Effector memory CD8-positive, alpha-beta T cell (primary cell): ENCODE data around the gene PITPNB.

Experiments
- ATAC-seq: fragments of 150-1000 bp; cut with Tn5 transposase; replicated peaks from 2 replicates; pipeline ENCODE4 v1.10.0; 2021; ENCODE audit warnings: mild to moderate bottlenecking, moderate library complexity
- DNase-seq, 3 experiments: peaks; one replicate each; pipeline ENCODE4 v3.0.0; 2021
- H3K27ac Mint-ChIP-seq, 2 donors: one replicate each; pipeline ENCODE4 v1.8.0; 2022; ENCODE audit warnings: mild to moderate bottlenecking in 2 of 2, mixed read lengths in 2 of 2, moderate library complexity in 2 of 2
- H3K27me3 Mint-ChIP-seq, 2 donors: one replicate each; pipeline ENCODE4 v1.8.0; 2022; ENCODE audit warnings: mixed read lengths in 2 of 2
- H3K36me3 Mint-ChIP-seq: one replicate; pipeline ENCODE4 v1.8.0; 2022; ENCODE audit warnings: mild to moderate bottlenecking, moderate library complexity, mixed read lengths; ENCODE audit not compliant: insufficient read depth
- H3K4me1 Mint-ChIP-seq, 2 donors: one replicate each; pipeline ENCODE4 v1.8.0; 2022; ENCODE audit warnings: low read depth in 2 of 2, mixed read lengths in 2 of 2
- H3K4me3 Mint-ChIP-seq, 2 donors: one replicate each; pipeline ENCODE4 v1.8.0; 2022; ENCODE audit warnings: mild to moderate bottlenecking in 2 of 2, mixed read lengths in 2 of 2, moderate library complexity in 2 of 2
- H3K9me3 Mint-ChIP-seq, 2 donors: one replicate each; pipeline ENCODE4 v1.8.0; 2022; ENCODE audit warnings: mixed read lengths in 2 of 2

The PITPNB gene

GRCh38 chr22:27868732-27869282 lies 50.2 kb downstream of the PITPNB start:
- Mint-ChIP-seq H3K27me3 (no peaks in the 10 kb centered on the region), H3K36me3 (peaks cover 43% of the 10 kb centered on the region), H3K4me1 (peaks cover 4 to 22% of the 10 kb centered on the region in 2 donors), H3K9me3 (no peaks in the 10 kb centered on the region), H3K4me3 (no peak overlapping the region), H3K27ac (no peak overlapping the region)
- DNase-seq = no peak
- no peak for ATAC-seq

- no peaks in the 10 kb centered on the region for H3K27me3 Mint-ChIP-seq
- ATAC-seq = no peak
- peaks cover 39% of the 10 kb centered on the region for H3K36me3 Mint-ChIP-seq
- peaks cover 4 to 22% of the 10 kb centered on the region in 2 donors for H3K4me1 Mint-ChIP-seq
- DNase-seq = no peak
- H3K9me3 Mint-ChIP-seq = no peaks in the 10 kb centered on the region
- H3K4me3 Mint-ChIP-seq = no peak overlapping the region
- H3K27ac Mint-ChIP-seq = no peak overlapping the region
Measured at GRCh38 chr22:27867953-27868731, 50.9 kb downstream of the PITPNB start.

- peaks cover 4 to 22% of the 10 kb centered on the region in 2 donors for H3K4me1 Mint-ChIP-seq
- no peak for DNase-seq
- H3K27ac Mint-ChIP-seq = peak overlapping the region; percentile 17 to 62
- H3K4me3 Mint-ChIP-seq = no peak overlapping the region
- H3K27me3 Mint-ChIP-seq = no peaks in the 10 kb centered on the region
- no peak for ATAC-seq
- no peaks in the 10 kb centered on the region for H3K9me3 Mint-ChIP-seq
- H3K36me3 Mint-ChIP-seq = peaks cover 31% of the 10 kb centered on the region
Measured at GRCh38 chr22:27867085-27867952, 51.7 kb downstream of the PITPNB start.

- DNase-seq = no peak
- no peak overlapping the region for H3K4me3 Mint-ChIP-seq
- peak overlapping the region; percentile 17 to 62 for H3K27ac Mint-ChIP-seq
- peaks cover 4 to 21% of the 10 kb centered on the region in 2 donors for H3K4me1 Mint-ChIP-seq
- no peak for ATAC-seq
- H3K27me3 Mint-ChIP-seq = no peaks in the 10 kb centered on the region
- H3K36me3 Mint-ChIP-seq = peaks cover 27% of the 10 kb centered on the region
- H3K9me3 Mint-ChIP-seq = no peaks in the 10 kb centered on the region
Measured at GRCh38 chr22:27866135-27867084, 52.6 kb downstream of the PITPNB start.

- ATAC-seq (no peak), DNase-seq (no peak)
- H3K4me3 Mint-ChIP-seq = no peak overlapping the region
- no peaks in the 10 kb centered on the region for H3K27me3 Mint-ChIP-seq
- H3K36me3 Mint-ChIP-seq = peaks cover 22% of the 10 kb centered on the region
- no peak overlapping the region for H3K27ac Mint-ChIP-seq
- peaks cover 4 to 19% of the 10 kb centered on the region in 2 donors for H3K4me1 Mint-ChIP-seq
- no peaks in the 10 kb centered on the region for H3K9me3 Mint-ChIP-seq
Measured at GRCh38 chr22:27865496-27865895, 53.6 kb downstream of the PITPNB start.

- ATAC-seq (no peak), DNase-seq (no peak)
- Mint-ChIP-seq H3K4me3 (no peak overlapping the region), H3K27me3 (no peaks in the 10 kb centered on the region), H3K9me3 (no peaks in the 10 kb centered on the region), H3K27ac (no peak overlapping the region), H3K4me1 (peaks cover 3 to 16% of the 10 kb centered on the region in 2 donors), H3K36me3 (peaks cover 32% of the 10 kb centered on the region)
Measured at GRCh38 chr22:27863556-27863955, 55.5 kb downstream of the PITPNB start.

GRCh38 chr22:27863001-27863400 lies 56.1 kb downstream of the PITPNB start:
- H3K27me3 Mint-ChIP-seq = no peaks in the 10 kb centered on the region
- H3K27ac Mint-ChIP-seq = no peak overlapping the region
- peaks cover 37% of the 10 kb centered on the region for H3K36me3 Mint-ChIP-seq
- ATAC-seq (no peak), DNase-seq (no peak)
- no peak overlapping the region for H3K4me3 Mint-ChIP-seq
- H3K4me1 Mint-ChIP-seq = peaks cover 3 to 10% of the 10 kb centered on the region in 2 donors
- no peaks in the 10 kb centered on the region for H3K9me3 Mint-ChIP-seq

GRCh38 chr22:27859336-27859735 lies 59.7 kb downstream of the PITPNB start:
- H3K4me3 Mint-ChIP-seq = no peak overlapping the region

GRCh38 chr22:27858626-27859025 lies 60.4 kb downstream of the PITPNB start:
- H3K9me3 Mint-ChIP-seq = no peaks in the 10 kb centered on the region
- H3K4me1 Mint-ChIP-seq = peaks cover under 1 to 13% of the 10 kb centered on the region in 2 donors
- H3K27ac Mint-ChIP-seq = no peak overlapping the region
- H3K36me3 Mint-ChIP-seq = peaks cover 60% of the 10 kb centered on the region
- no peaks in the 10 kb centered on the region for H3K27me3 Mint-ChIP-seq
- H3K4me3 Mint-ChIP-seq = no peak overlapping the region
- DNase-seq (no peak), ATAC-seq (no peak)

More at GRCh38 chr22:27859336-27859735, 59.7 kb downstream of the PITPNB start:
- DNase-seq = no peak
- H3K4me1 Mint-ChIP-seq = peaks cover 0 to 7% of the 10 kb centered on the region in 2 donors
- no peaks in the 10 kb centered on the region for H3K27me3 Mint-ChIP-seq
- H3K27ac Mint-ChIP-seq = no peak overlapping the region
- ATAC-seq = no peak
- H3K36me3 Mint-ChIP-seq = peaks cover 53% of the 10 kb centered on the region
- H3K9me3 Mint-ChIP-seq = no peaks in the 10 kb centered on the region

- DNase-seq (no peak), ATAC-seq (no peak)
- H3K9me3 Mint-ChIP-seq = no peaks in the 10 kb centered on the region
- no peak overlapping the region for H3K4me3 Mint-ChIP-seq
- H3K36me3 Mint-ChIP-seq = peaks cover 69% of the 10 kb centered on the region
- H3K4me1 Mint-ChIP-seq = peaks cover 4 to 17% of the 10 kb centered on the region in 2 donors
- H3K27ac Mint-ChIP-seq = no peak overlapping the region
- no peaks in the 10 kb centered on the region for H3K27me3 Mint-ChIP-seq
Measured at GRCh38 chr22:27857443-27857842, 61.6 kb downstream of the PITPNB start.

- Mint-ChIP-seq H3K27me3 (no peaks in the 10 kb centered on the region), H3K4me3 (no peak overlapping the region), H3K27ac (peak overlapping the region in 1 of 2 donors; percentile 62)
Measured at GRCh38 chr22:27856386-27856785, 62.7 kb downstream of the PITPNB start.

GRCh38 chr22:27853424-27853823 lies 65.6 kb downstream of the PITPNB start:
- H3K27ac Mint-ChIP-seq = peak overlapping the region; percentile 51 to 87
- ATAC-seq (peak; percentile 76), DNase-seq (peak in 1 of 3 experiments; percentile 11)
- H3K36me3 Mint-ChIP-seq = peaks cover 67% of the 10 kb centered on the region
- H3K4me1 Mint-ChIP-seq = peaks cover 4 to 14% of the 10 kb centered on the region in 2 donors
- H3K4me3 Mint-ChIP-seq = no peak overlapping the region
- H3K9me3 Mint-ChIP-seq = no peaks in the 10 kb centered on the region
- H3K27me3 Mint-ChIP-seq = no peaks in the 10 kb centered on the region

More at GRCh38 chr22:27856386-27856785, 62.7 kb downstream of the PITPNB start:
- ATAC-seq (no peak), DNase-seq (no peak)
- Mint-ChIP-seq H3K4me1 (peaks cover 4 to 14% of the 10 kb centered on the region in 2 donors), H3K9me3 (no peaks in the 10 kb centered on the region), H3K36me3 (peaks cover 74% of the 10 kb centered on the region)
